HepG2 (cell line): Measurements from ENCODE around the gene LINC00237. TPM values are rescaled to one million over a fixed set of nuclear protein-coding genes. Genes with fewer than 3 reads are reported as not detected.

Experiments used
- CSRNP1 ChIP-seq: sonication (generic); formaldehyde crosslinking; IDR thresholded peaks from 2 replicates; pipeline ENCODE4 v1.8.1; 2023; ENCODE audit warnings: mild to moderate bottlenecking, missing genetic modification reagents
- HNF1A ChIP-seq, 2 experiments: sonication (generic) in 1 of 2; formaldehyde crosslinking in 1 of 2; IDR thresholded peaks; 2 replicates each; pipeline versions ENCODE4 v1.4.0 to v1.6.1; 2016 to 2020; ENCODE audit warnings: borderline replicate concordance in 1 of 2, low read depth in 1 of 2, mild to moderate bottlenecking in 1 of 2, missing genetic modification reagents in 1 of 2
- MAFK ChIP-seq, 2 experiments: IDR thresholded peaks in 1 of 2; conservative IDR thresholded peaks in 1 of 2; 2 replicates each; pipeline ENCODE4 v1.6.1; 2011; ENCODE audit warnings: improper control_type of control experiment in 2 of 2, low read length in 2 of 2
- MBNL3 ChIP-seq: fragments of 250-450 bp; sonication (Bioruptor Pico); conservative IDR thresholded peaks from 2 replicates; pipeline ENCODE4 v1.8.0; 2022; ENCODE audit warnings: mild to moderate bottlenecking, inconsistent platforms
- MIER2 ChIP-seq: IDR thresholded peaks from 2 replicates; pipeline ENCODE4 v1.6.1; 2016; ENCODE audit warnings: missing biosample characterization, missing genetic modification reagents
- NBN ChIP-seq: fragments of 450-650 bp; conservative IDR thresholded peaks from 2 replicates; pipeline ENCODE4 v1.6.1; 2017
- RBM39 ChIP-seq: fragments of 200-400 bp; formaldehyde crosslinking; IDR thresholded peaks from one replicate; pipeline ENCODE4 v1.6.1; 2018; ENCODE audit warnings: antibody characterized with exemption, mild to moderate bottlenecking, low read depth, low read length; ENCODE audit not compliant: poor library complexity, severe bottlenecking
- RFXANK ChIP-seq: IDR thresholded peaks from 2 replicates; pipeline ENCODE4 v1.6.1; 2016
- RORA ChIP-seq: sonication (generic); formaldehyde crosslinking; IDR thresholded peaks from 2 replicates; pipeline ENCODE4 v1.5.0; 2020; ENCODE audit warnings: mild to moderate bottlenecking, missing genetic modification reagents, moderate library complexity
- STAG1 ChIP-seq: sonication (generic); formaldehyde crosslinking; IDR thresholded peaks from 2 replicates; pipeline ENCODE4 v1.4.0; 2020; ENCODE audit warnings: missing genetic modification reagents
- TARDBP ChIP-seq: sonication (generic); formaldehyde crosslinking; IDR thresholded peaks from 2 replicates; pipeline ENCODE4 v1.8.0; 2022; ENCODE audit warnings: mild to moderate bottlenecking, missing genetic modification reagents
- TFAP4 ChIP-seq: sonication (generic); IDR thresholded peaks from 2 replicates; pipeline ENCODE4 v1.6.1; 2016; ENCODE audit warnings: low read depth, borderline replicate concordance
- TP53 ChIP-seq: sonication (generic); formaldehyde crosslinking; conservative IDR thresholded peaks from 2 replicates; pipeline ENCODE4 v1.4.0; 2020; ENCODE audit warnings: missing genetic modification reagents
- ZBTB7A ChIP-seq: sonication (generic); formaldehyde crosslinking; IDR thresholded peaks from 2 replicates; pipeline ENCODE4 v1.8.0; 2022; ENCODE audit warnings: mild to moderate bottlenecking, missing genetic modification reagents
- ZMYM3 ChIP-seq: sonication (generic); formaldehyde crosslinking; IDR thresholded peaks from 2 replicates; pipeline ENCODE4 v1.5.1; 2020; ENCODE audit warnings: mild to moderate bottlenecking, missing genetic modification reagents
- ZNF260 ChIP-seq: sonication (generic); formaldehyde crosslinking; IDR thresholded peaks from 2 replicates; pipeline ENCODE4 v1.4.0; 2020; ENCODE audit warnings: missing genetic modification reagents, low read depth, mild to moderate bottlenecking, borderline replicate concordance
- ZNF282 ChIP-seq: fragments of 450-650 bp; IDR thresholded peaks from 2 replicates; pipeline ENCODE4 v1.6.1; 2018; ENCODE audit not compliant: partially characterized antibody
- ZNF740 ChIP-seq: sonication (generic); formaldehyde crosslinking; IDR thresholded peaks from 2 replicates; pipeline ENCODE4 v1.4.0; 2020; ENCODE audit warnings: missing genetic modification reagents
- polyA plus RNA-seq, 8 experiments: library from polyadenylated mRNA; depleted of rRNA in 3 of 8; stranded (reverse) in 7 of 8; unstranded in 1 of 8; fragments of >200 nt; fragmentation: Illumina TruSeq in 4 of 8; extraction: Trizol in 4 of 8; gene quantifications; 2 replicates each; pipeline versions ENCODE4 v1.2.1 to v1.2.3, GENCODE V29; 2011 to 2016; ENCODE audit warnings: low read depth in 4 of 8, missing spikeins in 1 of 8, mixed read lengths in 1 of 8; ENCODE audit not compliant: insufficient read depth in 1 of 8
- total RNA-seq, 5 experiments: library from RNA; depleted of rRNA; stranded (reverse); fragments of >200 nt; fragmentation: Illumina TruSeq; extraction: Trizol; gene quantifications; 2 replicates each; pipeline ENCODE4 v1.2.3, GENCODE V29; 2016; ENCODE audit warnings: low read depth in 1 of 5
- TF ChIP-seq, protein P1 (sequence below): sonication (generic); formaldehyde crosslinking; IDR thresholded peaks from 2 replicates; pipeline ENCODE4 v1.4.0; 2020; ENCODE audit warnings: missing genetic modification reagents, low read depth, mild to moderate bottlenecking, borderline replicate concordance
- TF ChIP-seq, protein P2 (sequence below): IDR thresholded peaks from 2 replicates; pipeline ENCODE4 v1.6.1; 2016; ENCODE audit warnings: low read depth

The LINC00237 gene
- total and polyA plus RNA-seq, 2 of the 13 experiments (the other 11 are each of a cell fraction or from before 2014, with no cell fraction given), result not detected

GRCh38 chr20:21127201-21127981, 21.2 kb upstream of the LINC00237 start (continued):
- 0 out of 2 replicates have a peak, but pooled peaks have one; percentile 7 for TF ChIP-seq HNF1A (IDR thresholded peaks at IDR 0.05; ENCODE audit: low read depth)
- TF ChIP-seq HNF1A (CRISPR knock-in tag; IDR thresholded peaks at IDR 0.05; ENCODE audit: borderline replicate concordance), result no peak; the same call in 1 of the 2 replicates
- TF ChIP-seq CSRNP1, result peak; percentile 15; the same call in 1 of the 2 replicates
- TF ChIP-seq RFXANK (CRISPR knock-in tag), result no peak
- no peak for TF ChIP-seq ZNF740 (CRISPR knock-in tag)
- TF ChIP-seq, protein P1, sequence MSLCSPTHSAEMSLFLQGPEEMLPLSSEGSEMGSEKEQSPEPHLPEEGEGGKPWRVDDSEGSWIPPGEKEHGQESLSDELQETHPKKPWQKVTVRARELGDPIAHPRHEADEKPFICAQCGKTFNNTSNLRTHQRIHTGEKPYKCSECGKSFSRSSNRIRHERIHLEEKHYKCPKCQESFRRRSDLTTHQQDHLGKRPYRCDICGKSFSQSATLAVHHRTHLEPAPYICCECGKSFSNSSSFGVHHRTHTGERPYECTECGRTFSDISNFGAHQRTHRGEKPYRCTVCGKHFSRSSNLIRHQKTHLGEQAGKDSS, result no peak
- TF ChIP-seq TFAP4, result no peak
- no peak for TF ChIP-seq ZBTB7A (CRISPR knock-in tag)
- TF ChIP-seq TP53 (CRISPR knock-in tag), result no peak
- TF ChIP-seq NBN, result no peak
- TF ChIP-seq MAFK (conservative IDR thresholded peaks at IDR 0.05 in 1 of 2, IDR thresholded peaks at IDR 0.05 in 1 of 2; ENCODE audit: low read length in 2 of 2), result no peak
- TF ChIP-seq RBM39, result no peak
- no peak for TF ChIP-seq ZNF260 (CRISPR knock-in tag)
- no peak for TF ChIP-seq MBNL3 (CRISPR knock-in tag)
- TF ChIP-seq TARDBP, result no peak
- TF ChIP-seq, protein P2, sequence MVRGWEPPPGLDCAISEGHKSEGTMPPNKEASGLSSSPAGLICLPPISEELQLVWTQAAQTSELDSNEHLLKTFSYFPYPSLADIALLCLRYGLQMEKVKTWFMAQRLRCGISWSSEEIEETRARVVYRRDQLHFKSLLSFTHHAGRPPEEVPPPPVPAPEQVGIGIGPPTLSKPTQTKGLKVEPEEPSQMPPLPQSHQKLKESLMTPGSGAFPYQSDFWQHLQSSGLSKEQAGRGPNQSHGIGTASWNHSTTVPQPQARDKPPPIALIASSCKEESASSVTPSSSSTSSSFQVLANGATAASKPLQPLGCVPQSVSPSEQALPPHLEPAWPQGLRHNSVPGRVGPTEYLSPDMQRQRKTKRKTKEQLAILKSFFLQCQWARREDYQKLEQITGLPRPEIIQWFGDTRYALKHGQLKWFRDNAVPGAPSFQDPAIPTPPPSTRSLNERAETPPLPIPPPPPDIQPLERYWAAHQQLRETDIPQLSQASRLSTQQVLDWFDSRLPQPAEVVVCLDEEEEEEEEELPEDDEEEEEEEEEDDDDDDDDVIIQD (CRISPR knock-in tag), result no peak
- no peak for TF ChIP-seq STAG1 (CRISPR knock-in tag)
- no peak for TF ChIP-seq ZNF282
- no peak for TF ChIP-seq RORA (CRISPR knock-in tag)
- 0 out of 2 replicates have a peak, but pooled peaks have one; percentile 7 for TF ChIP-seq ZMYM3
- TF ChIP-seq MIER2 (CRISPR knock-in tag), result no peak
